Hepatocyte (in vitro differentiated cells): ENCODE data around the gene ME3. TPM values are rescaled to one million over a fixed set of nuclear protein-coding genes. Genes with fewer than 3 reads are reported as not detected.

Experiments used
- DNase-seq: peaks from one replicate; pipeline ENCODE4 v3.0.0-alpha.2; 2016; ENCODE audit warnings: low spot score
- H2AFZ ChIP-seq: fragments of 200-600 bp; sonication (generic); 2 replicates; pipeline ENCODE4 v1.6.0; 2016; ENCODE audit warnings: antibody characterized with exemption, mild to moderate bottlenecking
- H3K27ac ChIP-seq: fragments of 200-600 bp; sonication (generic); 2 replicates; pipeline ENCODE4 v1.5.1; 2016; ENCODE audit warnings: mild to moderate bottlenecking
- H3K27me3 ChIP-seq: fragments of 200-600 bp; sonication (generic); 2 replicates; pipeline ENCODE4 v1.6.1; 2016
- H3K36me3 ChIP-seq: fragments of 200-600 bp; sonication (generic); replicated peaks from 2 replicates; pipeline ENCODE4 v1.5.1; 2016; ENCODE audit warnings: low read depth; ENCODE audit not compliant: insufficient read depth
- H3K4me1 ChIP-seq: fragments of 200-600 bp; sonication (generic); 2 replicates; pipeline ENCODE4 v1.5.1; 2016; ENCODE audit warnings: mild to moderate bottlenecking, moderate library complexity; ENCODE audit not compliant: insufficient read depth
- H3K4me2 ChIP-seq: fragments of 200-600 bp; sonication (generic); 2 replicates; pipeline ENCODE4 v1.6.0; 2016
- H3K4me3 ChIP-seq: fragments of 200-600 bp; sonication (generic); 2 replicates; pipeline ENCODE4 v1.5.1; 2016; ENCODE audit warnings: mild to moderate bottlenecking
- H3K79me2 ChIP-seq: fragments of 200-600 bp; sonication (generic); 2 replicates; pipeline ENCODE4 v1.6.0; 2017; ENCODE audit warnings: mild to moderate bottlenecking
- H3K9me2 ChIP-seq: fragments of 200-600 bp; sonication (generic); replicated peaks from 2 replicates; pipeline ENCODE4 v1.6.0; 2017; ENCODE audit warnings: mild to moderate bottlenecking; ENCODE audit not compliant: insufficient read depth
- H3K9me3 ChIP-seq: fragments of 200-600 bp; sonication (generic); 2 replicates; pipeline ENCODE4 v1.5.1; 2016; ENCODE audit warnings: low read depth, mild to moderate bottlenecking
- H4K20me1 ChIP-seq: fragments of 200-600 bp; sonication (generic); 2 replicates; pipeline ENCODE4 v1.6.0; 2016; ENCODE audit warnings: mild to moderate bottlenecking; ENCODE audit not compliant: insufficient read depth, poor library complexity, severe bottlenecking
- EZH2 ChIP-seq: fragments of 200-600 bp; sonication (generic); IDR thresholded peaks from 2 replicates; pipeline ENCODE4 v1.6.1; 2016; ENCODE audit warnings: antibody characterized with exemption, mild to moderate bottlenecking, borderline replicate concordance
- EZH2phosphoT487 ChIP-seq: fragments of 200-600 bp; sonication (generic); IDR thresholded peaks from one replicate; pipeline ENCODE4 v1.6.1; 2018; ENCODE audit warnings: antibody characterized with exemption, mild to moderate bottlenecking, low read depth, moderate library complexity; ENCODE audit not compliant: unreplicated experiment, severe bottlenecking
- WGBS: methylation state at CpG from one replicate; pipeline ENCODE4 v1.1.6; 2016; ENCODE audit warnings: low lambda C conversion rate; ENCODE audit errors: missing lambda C conversion rate; 5-methylcytosine and 5-hydroxymethylcytosine counted together
- polyA plus RNA-seq: library from polyadenylated mRNA; unstranded; fragments of >200 nt; fragmentation: Nextera tagmentation; extraction: Ambion mirVana; gene quantifications from 2 replicates; pipeline ENCODE4 v1.2.1, GENCODE V29; 2016
- total RNA-seq: library from RNA; depleted of rRNA; stranded (reverse); fragments of >200 nt; gene quantifications from 2 replicates; pipeline ENCODE4 v1.2.3, GENCODE V29; 2014
- TF ChIP-seq, protein P1 (sequence below): fragments of 200-600 bp; sonication (generic); IDR thresholded peaks from 2 replicates; pipeline ENCODE4 v1.5.1; 2016; ENCODE audit warnings: antibody characterized with exemption, mild to moderate bottlenecking; ENCODE audit not compliant: poor library complexity

Gene ME3
- total and polyA plus RNA-seq, 2 experiments from 2014 or later: 10.3 to 16.1 TPM

DNA sequence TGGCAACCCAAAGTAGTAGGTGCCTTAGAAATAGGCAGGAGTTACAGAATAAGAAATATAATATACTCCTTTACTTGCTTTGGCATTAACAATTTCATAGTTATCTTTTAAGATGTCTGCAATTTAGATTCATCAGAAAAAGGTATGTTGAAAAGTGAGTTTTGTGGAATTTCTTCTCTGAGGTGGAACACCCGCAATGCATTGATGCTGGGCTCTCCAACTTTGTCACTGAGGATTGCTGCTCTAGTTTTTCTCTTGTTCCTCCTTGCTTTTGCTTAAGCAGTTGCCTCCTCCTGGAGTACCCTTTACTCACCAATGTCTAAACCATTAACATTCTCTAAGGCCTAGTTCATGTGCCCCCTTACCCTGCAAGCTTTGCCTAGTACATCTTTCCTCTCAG lies 14.1 kb upstream of the ME3 start:
- Histone ChIP-seq H3K4me3 (no peak overlapping the region), H3K9me2 (no peaks in the 10 kb centered on the region), H3K79me2 (no peaks in the 10 kb centered on the region), H3K27ac (no peak overlapping the region), H4K20me1 (no peaks in the 10 kb centered on the region), H3K27me3 (no peaks in the 10 kb centered on the region), H2AFZ (no peak overlapping the region), H3K36me3 (no peaks in the 10 kb centered on the region), H3K9me3 (no peaks in the 10 kb centered on the region), H3K4me1 (no peaks in the 10 kb centered on the region), H3K4me2 (no peak overlapping the region)
- no peak for DNase-seq
- TF ChIP-seq EZH2: no peak
- TF ChIP-seq, protein P1, sequence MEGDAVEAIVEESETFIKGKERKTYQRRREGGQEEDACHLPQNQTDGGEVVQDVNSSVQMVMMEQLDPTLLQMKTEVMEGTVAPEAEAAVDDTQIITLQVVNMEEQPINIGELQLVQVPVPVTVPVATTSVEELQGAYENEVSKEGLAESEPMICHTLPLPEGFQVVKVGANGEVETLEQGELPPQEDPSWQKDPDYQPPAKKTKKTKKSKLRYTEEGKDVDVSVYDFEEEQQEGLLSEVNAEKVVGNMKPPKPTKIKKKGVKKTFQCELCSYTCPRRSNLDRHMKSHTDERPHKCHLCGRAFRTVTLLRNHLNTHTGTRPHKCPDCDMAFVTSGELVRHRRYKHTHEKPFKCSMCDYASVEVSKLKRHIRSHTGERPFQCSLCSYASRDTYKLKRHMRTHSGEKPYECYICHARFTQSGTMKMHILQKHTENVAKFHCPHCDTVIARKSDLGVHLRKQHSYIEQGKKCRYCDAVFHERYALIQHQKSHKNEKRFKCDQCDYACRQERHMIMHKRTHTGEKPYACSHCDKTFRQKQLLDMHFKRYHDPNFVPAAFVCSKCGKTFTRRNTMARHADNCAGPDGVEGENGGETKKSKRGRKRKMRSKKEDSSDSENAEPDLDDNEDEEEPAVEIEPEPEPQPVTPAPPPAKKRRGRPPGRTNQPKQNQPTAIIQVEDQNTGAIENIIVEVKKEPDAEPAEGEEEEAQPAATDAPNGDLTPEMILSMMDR: no peak
- TF ChIP-seq EZH2phosphoT487: no peak
- 88% methylated on average over 1 of the region's 1 CpG for WGBS

DNA sequence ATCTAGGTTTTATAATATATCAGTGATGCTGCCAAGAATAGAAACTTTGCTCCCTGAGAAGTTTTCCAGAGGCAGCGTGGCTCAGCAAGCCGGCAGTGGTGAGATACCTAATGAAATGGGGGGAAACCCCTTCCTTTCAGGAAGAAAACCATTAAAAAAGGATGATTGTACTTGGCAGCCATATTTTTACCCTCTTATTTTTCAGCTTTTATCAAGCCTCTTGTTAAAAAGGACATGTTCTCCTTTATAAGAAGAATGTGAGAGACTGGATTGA lies 9.0 kb upstream of the ME3 start:
- no peaks in the 10 kb centered on the region for H3K4me1 ChIP-seq
- no peaks in the 10 kb centered on the region for H3K9me2 ChIP-seq
- peak overlapping the region; percentile 21 for H2AFZ ChIP-seq
- H3K4me2 ChIP-seq: no peak overlapping the region
- no peaks in the 10 kb centered on the region for H3K36me3 ChIP-seq
- no peak overlapping the region for H3K27ac ChIP-seq
- TF ChIP-seq EZH2phosphoT487 (no peak), EZH2 (no peak)
- TF ChIP-seq, protein P1: no peak
- no peaks in the 10 kb centered on the region for H3K27me3 ChIP-seq
- 74% methylated on average over 2 of the region's 2 CpGs for WGBS
- DNase-seq: no peak
- H3K79me2 ChIP-seq: no peaks in the 10 kb centered on the region
- no peak overlapping the region for H3K4me3 ChIP-seq
- no peaks in the 10 kb centered on the region for H3K9me3 ChIP-seq
- H4K20me1 ChIP-seq: no peaks in the 10 kb centered on the region

DNA sequence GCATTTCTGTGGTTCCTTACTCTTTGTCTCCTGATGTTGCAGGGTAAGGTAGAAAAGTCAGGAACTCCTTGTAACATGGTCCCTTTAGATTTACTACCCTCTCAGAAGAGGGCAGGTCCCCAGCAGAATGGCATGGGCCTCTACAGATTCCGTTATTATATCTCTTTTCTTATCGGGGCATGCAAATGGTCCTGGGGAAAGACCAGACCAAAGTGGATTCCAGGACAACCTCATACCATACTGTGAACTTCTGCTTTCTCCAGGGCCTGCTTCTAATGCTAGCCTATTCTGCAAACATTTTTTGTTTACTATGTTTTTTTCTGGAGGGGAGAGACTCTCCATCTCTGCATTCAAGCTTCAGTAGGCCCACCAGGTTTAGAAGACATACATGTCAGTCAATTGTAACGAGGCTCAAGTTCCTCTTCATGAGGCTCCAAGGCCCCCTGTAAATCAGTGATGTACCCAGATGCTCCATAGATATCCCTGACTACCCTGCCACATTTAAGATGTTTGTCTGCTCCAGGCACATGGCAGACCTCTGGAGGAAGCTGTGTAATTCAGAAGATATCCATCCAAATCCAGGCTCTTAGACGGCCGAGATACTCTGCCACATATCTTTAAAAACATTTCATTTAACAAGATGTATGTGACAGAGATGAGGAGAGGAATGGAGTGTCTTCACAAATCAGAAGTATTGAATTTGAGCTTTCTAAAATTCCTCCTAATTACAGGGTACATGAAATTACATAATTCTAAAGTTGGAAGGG lies 8.5 kb upstream of the ME3 start:
- Histone ChIP-seq H3K9me3 (no peaks in the 10 kb centered on the region), H3K4me2 (no peak overlapping the region), H3K9me2 (no peaks in the 10 kb centered on the region), H3K4me1 (no peaks in the 10 kb centered on the region), H3K36me3 (no peaks in the 10 kb centered on the region), H3K79me2 (no peaks in the 10 kb centered on the region), H3K4me3 (no peak overlapping the region), H2AFZ (no peak overlapping the region), H4K20me1 (no peaks in the 10 kb centered on the region), H3K27me3 (no peaks in the 10 kb centered on the region), H3K27ac (no peak overlapping the region)
- no peak for DNase-seq
- WGBS: 75% methylated on average over 5 of the region's 5 CpGs
- TF ChIP-seq EZH2phosphoT487: no peak
- no peak for TF ChIP-seq EZH2
- TF ChIP-seq, protein P1: no peak
